Heart left ventricle (tissue), 16 donors: Measurements from ENCODE around the gene MPPED2. TPM values are rescaled to one million over a fixed set of nuclear protein-coding genes. Genes with fewer than 3 reads are reported as not detected.

Experiments
- ATAC-seq, 4 donors: fragments of 200-7000 bp; cut with Tn5 transposase; one replicate each; pipeline ENCODE4 v1.9.1; 2020 to 2022; ENCODE audit warnings: moderate library complexity in 4 of 4, mild to moderate bottlenecking in 3 of 4, moderate number of reproducible peaks in 1 of 4
- DNase-seq, 5 donors: peaks; one replicate each; pipeline ENCODE4 v3.0.0-alpha.2; 2020
- H3K27ac ChIP-seq, 12 donors: fragments of 200-600 bp; sonication (generic) in 4 of 12; one replicate each; pipeline versions ENCODE4 v1.5.0 to v1.8.0; 2016 to 2022; ENCODE audit warnings: mild to moderate bottlenecking in 2 of 12
- H3K27me3 ChIP-seq, 9 donors: fragments of 200-600 bp; sonication (generic) in 2 of 9; one replicate each; pipeline versions ENCODE4 v1.5.1 to v1.8.0; 2016 to 2022; ENCODE audit warnings: mild to moderate bottlenecking in 3 of 9
- H3K36me3 ChIP-seq, 9 donors: fragments of 200-600 bp; sonication (generic) in 2 of 9; one replicate each; pipeline versions ENCODE4 v1.5.0 to v1.8.0; 2018 to 2022; ENCODE audit warnings: mild to moderate bottlenecking in 2 of 9
- H3K4me1 ChIP-seq, 12 donors: fragments of 200-600 bp; sonication (generic) in 4 of 12; one replicate each; pipeline versions ENCODE4 v1.5.0 to v1.8.0; 2016 to 2022; ENCODE audit warnings: mild to moderate bottlenecking in 3 of 12
- H3K4me3 ChIP-seq, 12 donors: fragments of 200-600 bp; sonication (generic) in 4 of 12; one replicate each; pipeline versions ENCODE4 v1.5.0 to v1.8.0; 2017 to 2022; ENCODE audit warnings: mild to moderate bottlenecking in 9 of 12, moderate library complexity in 4 of 12
- H3K9me3 ChIP-seq, 12 donors: fragments of 200-600 bp; sonication (generic) in 4 of 12; one replicate each; pipeline versions ENCODE4 v1.5.0 to v1.8.0; 2016 to 2022; ENCODE audit warnings: mild to moderate bottlenecking in 1 of 12
- CTCF ChIP-seq, 12 donors: fragments of 200-600 bp; sonication (generic) in 4 of 12; IDR thresholded peaks; one replicate each; pipeline versions ENCODE4 v1.5.0 to v1.8.0; 2018 to 2022; ENCODE audit warnings: antibody characterized with exemption in 12 of 12, mild to moderate bottlenecking in 5 of 12
- POLR2A ChIP-seq, 2 donors: fragments of 450-650 bp; IDR thresholded peaks; one replicate each; pipeline ENCODE4 v1.6.1; 2017; ENCODE audit warnings: antibody characterized with exemption in 2 of 2, mild to moderate bottlenecking in 2 of 2, moderate library complexity in 2 of 2
- WGBS, 4 donors: extraction: QIAGEN DNeasy Blood & Tissue Kit in 2 of 4; methylation state at CpG; one replicate each; pipeline versions ENCODE4 v1.1.5 to v1.1.7; 2013 to 2018; 5-methylcytosine and 5-hydroxymethylcytosine counted together
- intact Hi-C, 10 donors: fragments of 100-400 bp; cut with DNase I; formaldehyde crosslinking; loops; one replicate each; pipeline versions ENCODE4 v1.11.1 to v1.14.2; 2022
- polyA plus RNA-seq, 2 donors: library from polyadenylated mRNA; stranded (reverse); fragments of 200-250 nt; gene quantifications; one replicate each; pipeline ENCODE4 v1.2.3, GENCODE V29; 2013
- total RNA-seq, 9 donors: library from RNA; depleted of rRNA in 2 of 9; stranded (reverse); fragments of >200 nt in 2 of 9; fragmentation: NEBNext Ultra II Directional in 3 of 9; extraction: Animal tissue kit (Norgen Biotek cat#: 25700) in 3 of 9; gene quantifications; one replicate each; pipeline versions ENCODE4 v1.1.0 to v1.2.4, GENCODE V29; 2016 to 2023
- donor health status: ischemic (EF 13 %, LVEDD 7.1; RV severe dilation, severe dysfunction).
- donor health status: healthy with polysubstance abuse.
- donor health status: DM: no; HTN: yes; CAD: no.
- donor health status: DM: no; HTN: no; CAD: no.
- donor health status: ischemic (EF 25% LVEDD 6.9; RV normal size, moderate dysfunction).
- donor health status: ischemic (EF 25% LVEDD 5.7; RV mildly dilated, moderate dysfunction).
- donor health status: healthy.
- donor health status: DM: yes; HTN: yes; CAD: no.
- donor health status: ischemic (EF 35%, LVEDD 5.7; RV mildly dilated, moderate dysfunction).
- donor health status: nonischemic (EF 11% LVEDD 7.7; RV severe dilation, severe dysfunction).
- donor health status: DM: yes; HTN: yes; CAD: no.
- donor health status: PGD.
- donor health status: ischemic (EF 29% LVEDD 5.4; RV normal size, mild dysfunction).
- donor health status: nonischemic (EF 23%, LVEDD 6.1; RV moderate dilation, normal function).

Gene MPPED2
- total and polyA plus RNA-seq, 11 donors: 2.7 to 14.3 (median 8.4) TPM

DNA sequence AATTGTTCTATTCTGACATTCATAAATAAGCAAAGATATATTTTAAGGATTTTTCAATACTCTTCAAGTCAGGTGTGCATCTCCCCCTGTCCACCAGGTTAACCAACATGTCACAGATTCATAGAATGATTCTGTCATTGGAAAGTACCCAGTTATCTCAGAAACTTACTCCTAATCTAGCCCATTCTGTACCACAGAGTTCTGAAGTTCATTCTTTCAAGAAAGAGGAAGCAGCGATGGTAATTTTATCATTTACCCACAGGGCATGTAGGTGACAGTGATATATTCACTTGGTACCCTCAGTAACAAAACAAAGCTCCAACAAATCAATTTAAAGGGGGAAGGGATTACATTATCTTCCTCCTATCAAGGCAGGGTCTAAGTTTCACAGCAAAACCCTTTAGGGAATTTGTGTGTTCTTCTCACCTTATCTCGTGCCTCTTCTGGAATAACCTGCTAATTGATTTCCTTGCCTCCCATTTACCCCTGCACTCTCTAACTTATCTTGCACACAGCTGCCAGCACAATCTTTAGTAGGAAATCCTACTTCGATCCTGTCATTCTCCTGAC lies 19.0 kb upstream of the MPPED2 start:
- intact Hi-C loops: no loop called here
- 31 to 38% (median 34%) methylated on average over 3 of the region's 3 CpGs for WGBS, 4 donors
- Histone ChIP-seq H3K4me1 (no peaks in the 10 kb centered on the region), H3K36me3 (no peaks in the 10 kb centered on the region), H3K27me3 (no peaks in the 10 kb centered on the region), H3K27ac (no peak overlapping the region), H3K9me3 (peaks cover 0 to 6% (median 0%) of the 10 kb centered on the region in 12 donors), H3K4me3 (no peak overlapping the region)
- no peak for TF ChIP-seq CTCF (IDR thresholded peaks at IDR 0.05)
- TF ChIP-seq POLR2A (IDR thresholded peaks at IDR 0.05): no peak
- ATAC-seq (no peak), DNase-seq (no peak)

DNA sequence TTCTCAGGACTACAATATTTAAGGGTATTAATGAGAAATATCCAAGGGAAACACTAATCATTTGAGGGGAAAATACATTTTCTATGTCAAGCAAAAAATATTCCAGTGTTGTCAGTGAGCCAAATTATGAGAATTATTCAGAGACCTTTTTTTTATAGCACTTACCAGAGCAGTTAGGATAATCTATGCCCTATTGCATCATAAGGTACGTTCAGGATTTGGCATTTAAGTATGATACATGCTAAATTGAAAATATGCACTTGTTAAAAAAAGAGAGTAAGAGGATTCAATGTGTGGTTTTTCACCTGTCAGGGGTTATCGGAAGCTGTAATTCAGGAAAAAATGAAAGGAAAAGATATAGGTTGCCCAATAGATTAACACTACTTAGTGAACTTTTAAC lies 17.2 kb upstream of the MPPED2 start:
- WGBS, 4 donors: 78 to 86% (median 82%) methylated on average over 2 of the region's 2 CpGs
- intact Hi-C loops: no loop called here
- no peaks in the 10 kb centered on the region for H3K4me1 ChIP-seq
- H3K36me3 ChIP-seq: no peaks in the 10 kb centered on the region
- no peaks in the 10 kb centered on the region for H3K27me3 ChIP-seq
- H3K4me3 ChIP-seq: no peak overlapping the region
- ATAC-seq: no peak
- H3K9me3 ChIP-seq: peaks cover 0 to 6% (median 0%) of the 10 kb centered on the region in 12 donors
- no peak overlapping the region for H3K27ac ChIP-seq
- TF ChIP-seq CTCF (IDR thresholded peaks at IDR 0.05) (no peak), POLR2A (IDR thresholded peaks at IDR 0.05) (no peak)
- no peak for DNase-seq

DNA sequence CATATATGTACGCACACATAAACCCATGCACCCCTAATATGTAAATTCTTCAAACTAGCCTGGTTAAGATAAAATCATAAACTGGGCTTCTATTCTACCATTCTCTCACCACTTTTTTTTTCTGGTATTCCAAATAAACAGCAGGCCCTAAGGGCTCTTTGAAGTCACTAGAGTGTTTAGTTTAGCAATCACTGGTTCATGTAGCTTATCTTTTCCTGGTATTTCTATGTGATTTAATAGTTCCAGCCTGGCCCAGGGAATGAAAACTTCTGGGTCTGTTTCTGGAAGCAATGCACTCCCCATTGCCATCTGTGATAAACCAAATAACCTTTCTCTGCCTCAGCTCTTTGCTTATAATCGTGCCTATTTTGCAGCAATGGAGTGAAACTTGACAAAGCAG lies 10.7 kb upstream of the MPPED2 start:
- Histone ChIP-seq H3K27ac (no peak overlapping the region), H3K36me3 (no peaks in the 10 kb centered on the region), H3K27me3 (no peaks in the 10 kb centered on the region), H3K4me1 (no peaks in the 10 kb centered on the region), H3K9me3 (peaks cover 0 to 6% (median 0%) of the 10 kb centered on the region in 12 donors), H3K4me3 (no peak overlapping the region)
- no peak for TF ChIP-seq POLR2A (IDR thresholded peaks at IDR 0.05)
- no peak for TF ChIP-seq CTCF (IDR thresholded peaks at IDR 0.05)
- intact Hi-C loops: no loop called here
- DNase-seq (no peak), ATAC-seq (no peak)
- 68 to 71% (median 70%) methylated on average over 2 of the region's 2 CpGs for WGBS, 4 donors

- intact Hi-C loops: no loop called here
- TF ChIP-seq POLR2A (IDR thresholded peaks at IDR 0.05): no peak
- no peak overlapping the region for H3K4me3 ChIP-seq
- no peaks in the 10 kb centered on the region for H3K9me3 ChIP-seq
- no peaks in the 10 kb centered on the region for H3K4me1 ChIP-seq
- no peak overlapping the region for H3K27ac ChIP-seq
- DNase-seq: no peak
- no peaks in the 10 kb centered on the region for H3K36me3 ChIP-seq
- WGBS, 4 donors: 71 to 81% (median 77%) methylated on average over 3 of the region's 3 CpGs
- ATAC-seq: no peak
- no peaks in the 10 kb centered on the region for H3K27me3 ChIP-seq
Observed at GRCh38 chr11:30595934-30596333, 9.8 kb upstream of the MPPED2 start.
